Measurements from ENCODE around the gene ZNF526. TPM values are rescaled to one million over a fixed set of nuclear protein-coding genes. Genes with fewer than 3 reads are reported as not detected.

Gene ZNF526
- total RNA-seq, 1 donor from 2014 or later = 6.1 TPM

DNA sequence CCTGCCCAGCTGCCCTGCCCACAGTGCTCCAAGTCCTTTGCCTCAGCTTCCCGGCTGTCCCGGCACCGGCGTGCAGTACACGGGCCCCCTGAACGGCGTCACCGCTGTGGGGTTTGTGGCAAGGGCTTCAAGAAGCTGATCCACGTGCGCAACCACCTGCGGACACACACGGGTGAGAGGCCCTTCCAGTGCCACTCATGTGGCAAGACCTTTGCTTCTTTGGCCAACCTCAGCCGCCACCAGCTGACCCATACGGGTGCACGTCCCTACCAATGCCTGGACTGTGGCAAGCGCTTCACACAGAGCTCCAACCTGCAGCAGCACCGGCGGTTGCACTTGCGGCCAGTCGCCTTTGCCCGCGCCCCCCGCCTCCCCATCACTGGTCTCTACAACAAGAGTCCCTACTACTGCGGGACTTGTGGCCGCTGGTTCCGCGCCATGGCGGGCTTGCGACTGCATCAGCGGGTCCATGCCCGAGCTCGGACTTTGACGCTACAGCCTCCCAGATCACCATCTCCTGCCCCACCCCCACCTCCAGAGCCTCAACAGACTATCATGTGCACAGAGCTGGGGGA, 5.7 kb downstream of the ZNF526 start:
- Histone ChIP-seq H3K36me3 (peaks cover 0 to 44% of the 10 kb centered on the region in 2 donors), H3K27ac (no peak overlapping the region), H3K4me1 (peaks cover 21% of the 10 kb centered on the region), H3K9me3 (no peaks in the 10 kb centered on the region), H3K4me3 (no peak overlapping the region), H3K27me3 (no peaks in the 10 kb centered on the region)
- intact Hi-C loops (cut with DNase I) = no loop called here
- no peak for TF ChIP-seq POLR2A (IDR thresholded peaks at IDR 0.05)
- TF ChIP-seq POLR2AphosphoS5 (IDR thresholded peaks at IDR 0.05; ENCODE audit: insufficient read depth in 1 of 2, low read depth in 1 of 2) = no peak
- TF ChIP-seq, protein P1, sequence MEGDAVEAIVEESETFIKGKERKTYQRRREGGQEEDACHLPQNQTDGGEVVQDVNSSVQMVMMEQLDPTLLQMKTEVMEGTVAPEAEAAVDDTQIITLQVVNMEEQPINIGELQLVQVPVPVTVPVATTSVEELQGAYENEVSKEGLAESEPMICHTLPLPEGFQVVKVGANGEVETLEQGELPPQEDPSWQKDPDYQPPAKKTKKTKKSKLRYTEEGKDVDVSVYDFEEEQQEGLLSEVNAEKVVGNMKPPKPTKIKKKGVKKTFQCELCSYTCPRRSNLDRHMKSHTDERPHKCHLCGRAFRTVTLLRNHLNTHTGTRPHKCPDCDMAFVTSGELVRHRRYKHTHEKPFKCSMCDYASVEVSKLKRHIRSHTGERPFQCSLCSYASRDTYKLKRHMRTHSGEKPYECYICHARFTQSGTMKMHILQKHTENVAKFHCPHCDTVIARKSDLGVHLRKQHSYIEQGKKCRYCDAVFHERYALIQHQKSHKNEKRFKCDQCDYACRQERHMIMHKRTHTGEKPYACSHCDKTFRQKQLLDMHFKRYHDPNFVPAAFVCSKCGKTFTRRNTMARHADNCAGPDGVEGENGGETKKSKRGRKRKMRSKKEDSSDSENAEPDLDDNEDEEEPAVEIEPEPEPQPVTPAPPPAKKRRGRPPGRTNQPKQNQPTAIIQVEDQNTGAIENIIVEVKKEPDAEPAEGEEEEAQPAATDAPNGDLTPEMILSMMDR (IDR thresholded peaks at IDR 0.05) = no peak
- no peak for DNase-seq (ENCODE audit: extremely low spot score in 2 of 2)

DNA sequence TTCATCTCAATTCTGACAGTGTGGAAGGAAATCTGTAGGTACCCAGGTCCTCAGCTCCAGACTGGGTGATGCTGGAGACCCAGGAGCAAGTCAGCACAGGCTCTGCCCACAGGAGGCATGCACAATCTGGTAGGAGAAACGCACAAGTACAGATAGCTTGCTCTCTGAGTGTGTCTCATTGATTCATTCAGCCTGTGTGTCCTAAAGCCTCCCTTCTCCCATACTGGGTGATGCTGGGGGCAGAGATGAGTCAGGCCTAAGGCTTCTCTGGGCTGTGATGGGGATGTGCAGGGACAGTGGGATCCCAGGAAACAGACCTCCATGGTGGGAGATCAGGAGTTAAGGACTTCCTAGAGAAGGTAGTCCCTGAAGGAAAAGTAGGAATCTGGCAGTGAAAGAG, 6.8 kb downstream of the ZNF526 start:
- intact Hi-C loops (cut with DNase I) = no loop called here
- no peak overlapping the region for H3K4me3 ChIP-seq
- no peaks in the 10 kb centered on the region for H3K9me3 ChIP-seq
- H3K4me1 ChIP-seq = peaks cover 11% of the 10 kb centered on the region
- TF ChIP-seq POLR2AphosphoS5 (IDR thresholded peaks at IDR 0.05; ENCODE audit: insufficient read depth in 1 of 2, low read depth in 1 of 2) (no peak), POLR2A (IDR thresholded peaks at IDR 0.05) (no peak)
- TF ChIP-seq, protein P1 (IDR thresholded peaks at IDR 0.05) = no peak
- H3K27me3 ChIP-seq = no peaks in the 10 kb centered on the region
- no peak overlapping the region for H3K27ac ChIP-seq
- peaks cover 0 to 55% of the 10 kb centered on the region in 2 donors for H3K36me3 ChIP-seq
- DNase-seq (ENCODE audit: extremely low spot score in 2 of 2) = no peak

DNA sequence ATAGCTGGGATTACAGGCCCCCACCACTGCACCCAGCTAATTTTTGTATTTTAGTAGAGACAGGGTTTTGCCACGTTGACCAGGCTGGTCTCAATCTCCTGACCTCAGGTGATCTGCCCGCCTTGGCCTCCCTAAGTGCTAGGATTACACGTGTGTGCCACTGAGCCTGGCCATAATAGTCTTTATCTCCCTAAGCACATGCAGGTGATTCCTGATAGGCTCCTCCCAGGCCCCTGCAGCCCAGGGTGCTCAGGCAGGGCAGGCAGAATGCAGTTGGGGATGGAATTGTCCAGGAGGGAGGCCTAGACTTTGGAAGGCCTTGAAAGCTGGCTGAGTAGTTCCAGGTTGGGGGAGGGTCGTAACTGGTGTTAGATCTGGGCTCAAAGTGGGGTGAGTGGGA, 8.5 kb downstream of the ZNF526 start:
- H3K27me3 ChIP-seq = no peaks in the 10 kb centered on the region
- H3K4me3 ChIP-seq = no peak overlapping the region
- no peaks in the 10 kb centered on the region for H3K4me1 ChIP-seq
- no peak for DNase-seq (ENCODE audit: extremely low spot score in 2 of 2)
- no peak overlapping the region for H3K27ac ChIP-seq
- H3K9me3 ChIP-seq = no peaks in the 10 kb centered on the region
- intact Hi-C loops (cut with DNase I) = no loop called here
- peaks cover 0 to 71% of the 10 kb centered on the region in 2 donors for H3K36me3 ChIP-seq
- TF ChIP-seq POLR2AphosphoS5 (IDR thresholded peaks at IDR 0.05; ENCODE audit: insufficient read depth in 1 of 2, low read depth in 1 of 2) (no peak), POLR2A (IDR thresholded peaks at IDR 0.05) (no peak)
- TF ChIP-seq, protein P1 (IDR thresholded peaks at IDR 0.05) = no peak

DNA sequence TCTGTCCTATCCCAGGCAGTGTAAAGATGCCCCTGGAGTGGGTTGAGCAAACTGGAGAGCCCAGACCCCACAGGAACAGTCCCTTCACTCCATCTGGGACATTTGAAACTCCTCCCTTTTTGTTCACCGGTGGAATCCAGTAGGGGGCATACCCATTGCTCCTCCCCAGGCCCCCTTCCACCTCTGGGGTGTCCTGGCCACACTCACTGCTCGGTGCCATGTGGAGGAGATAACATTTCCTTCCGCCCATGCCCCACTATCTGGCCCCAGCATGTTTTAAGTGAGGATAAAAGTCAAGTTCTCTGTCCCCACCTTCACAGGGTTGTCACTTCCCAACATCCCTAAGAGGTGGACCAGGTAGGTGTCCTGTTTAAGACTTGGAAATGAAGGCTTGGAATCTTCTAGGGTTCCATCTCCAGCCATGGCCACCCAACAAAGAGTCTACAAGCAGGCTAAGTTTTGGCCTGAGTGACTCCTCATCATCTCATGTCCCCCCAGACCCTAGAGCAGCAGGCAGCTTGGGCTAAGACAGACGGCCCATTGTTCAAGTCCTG, 9.3 kb downstream of the ZNF526 start:
- TF ChIP-seq POLR2AphosphoS5 (IDR thresholded peaks at IDR 0.05; ENCODE audit: insufficient read depth in 1 of 2, low read depth in 1 of 2) = no peak
- Histone ChIP-seq H3K4me3 (no peak overlapping the region), H3K4me1 (no peaks in the 10 kb centered on the region), H3K36me3 (peaks cover 0 to 75% of the 10 kb centered on the region in 2 donors), H3K27ac (peak overlapping the region; percentile 7), H3K9me3 (no peaks in the 10 kb centered on the region), H3K27me3 (no peaks in the 10 kb centered on the region)
- intact Hi-C loops (cut with DNase I) = no loop called here
- DNase-seq (ENCODE audit: extremely low spot score in 2 of 2) = no peak

DNA sequence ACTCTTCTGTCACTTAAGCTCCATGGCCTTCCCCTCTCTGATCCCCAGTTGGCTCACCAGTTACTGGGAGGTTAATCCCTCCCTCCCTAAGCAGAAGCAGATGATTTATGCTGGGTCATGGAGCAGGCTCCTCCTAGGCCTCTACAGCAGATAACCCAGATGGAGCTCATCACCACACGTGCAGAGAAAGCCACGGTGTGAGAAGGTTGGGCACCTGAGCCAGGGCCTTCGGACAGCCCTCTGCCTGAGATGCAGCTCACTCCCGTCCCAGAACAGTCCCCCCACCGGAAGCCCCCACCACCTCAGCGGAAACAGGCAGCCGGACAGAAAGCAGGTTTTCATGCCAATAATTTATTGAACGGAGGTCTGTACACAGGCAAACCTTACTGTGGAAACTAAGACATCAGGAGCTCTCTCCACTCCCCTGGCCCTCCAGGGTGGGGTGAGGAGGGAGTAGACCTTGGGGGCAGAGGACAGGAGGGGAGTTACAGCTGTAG, 9.8 kb downstream of the ZNF526 start:
- Histone ChIP-seq H3K36me3 (peaks cover 0 to 75% of the 10 kb centered on the region in 2 donors), H3K27ac (peak overlapping the region; percentile 7), H3K4me1 (no peaks in the 10 kb centered on the region), H3K9me3 (no peaks in the 10 kb centered on the region), H3K27me3 (no peaks in the 10 kb centered on the region), H3K4me3 (no peak overlapping the region)
- TF ChIP-seq POLR2A (IDR thresholded peaks at IDR 0.05) (no peak), POLR2AphosphoS5 (IDR thresholded peaks at IDR 0.05; ENCODE audit: insufficient read depth in 1 of 2, low read depth in 1 of 2) (no peak)
- TF ChIP-seq, protein P1 (IDR thresholded peaks at IDR 0.05) = no peak
- intact Hi-C loops (cut with DNase I) = no loop called here
- DNase-seq (ENCODE audit: extremely low spot score in 2 of 2) = no peak

Measured in vagina (tissue), 2 donors.